Ishikawa (cell line): ENCODE measurements around the gene BCCIP.
A peak's percentile ranks its signal among the peaks of the same experiment; 100 is the strongest.

Experiments
- CEBPB ChIP-seq: IDR thresholded peaks from 2 replicates; pipeline ENCODE4 v1.6.1; 2012
- CREB1 ChIP-seq: IDR thresholded peaks from 2 replicates; pipeline ENCODE4 v1.6.1; 2012; ENCODE audit warnings: low read depth
- EGR1 ChIP-seq: IDR thresholded peaks from 2 replicates; pipeline ENCODE4 v1.6.1; 2012
- EP300 ChIP-seq: IDR thresholded peaks from 2 replicates; pipeline ENCODE4 v1.6.1; 2012; ENCODE audit warnings: borderline replicate concordance
- FOXM1 ChIP-seq: IDR thresholded peaks from 2 replicates; pipeline ENCODE4 v1.6.1; 2012; ENCODE audit warnings: low read depth, borderline replicate concordance
- NFIC ChIP-seq: IDR thresholded peaks from 2 replicates; pipeline ENCODE4 v1.6.1; 2012
- RAD21 ChIP-seq: IDR thresholded peaks from 2 replicates; pipeline ENCODE4 v1.6.1; 2012; ENCODE audit warnings: low read depth
- TAF1 ChIP-seq: IDR thresholded peaks from 2 replicates; pipeline ENCODE4 v1.6.1; 2012; ENCODE audit warnings: low read depth, mild to moderate bottlenecking
- TCF12 ChIP-seq: IDR thresholded peaks from 2 replicates; pipeline ENCODE4 v1.6.1; 2012; ENCODE audit warnings: low read depth
- TEAD4 ChIP-seq: IDR thresholded peaks from 2 replicates; pipeline ENCODE4 v1.6.1; 2012
- YY1 ChIP-seq: IDR thresholded peaks from 2 replicates; pipeline ENCODE4 v1.6.1; 2012; ENCODE audit warnings: low read depth
- ZBTB7A ChIP-seq: IDR thresholded peaks from 2 replicates; pipeline ENCODE4 v1.6.1; 2012; ENCODE audit warnings: low read depth
- TF ChIP-seq, protein P1 (sequence below): IDR thresholded peaks from 2 replicates; pipeline ENCODE4 v1.6.1; 2012
- TF ChIP-seq, protein P2 (sequence below): IDR thresholded peaks from 2 replicates; pipeline ENCODE4 v1.6.1; 2012
- TF ChIP-seq, protein P3 (sequence below): IDR thresholded peaks from 2 replicates; pipeline ENCODE4 v1.6.1; 2012; ENCODE audit warnings: low read depth, mild to moderate bottlenecking

Gene BCCIP

DNA sequence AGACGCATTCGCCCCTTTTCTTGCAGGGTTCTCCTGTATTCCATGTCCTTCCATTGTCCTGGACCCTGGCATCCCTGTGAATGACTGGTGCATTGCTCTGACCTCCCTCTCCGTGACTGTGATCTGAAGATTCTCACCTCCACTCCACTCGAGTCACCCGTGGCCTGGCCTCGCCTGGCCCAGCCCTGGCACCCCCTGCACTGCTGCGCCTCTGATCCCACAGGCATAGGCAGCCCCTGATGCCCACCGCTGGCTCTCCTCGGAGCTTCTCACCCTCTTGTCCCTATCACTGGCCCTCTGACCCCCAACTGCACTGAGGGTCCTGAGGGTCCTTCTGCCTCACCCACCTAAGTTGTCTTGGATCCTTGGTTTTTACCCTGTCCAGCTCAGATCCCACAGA is 45.5 kb upstream of the BCCIP start:
- TF ChIP-seq FOXM1 = no peak
- TF ChIP-seq, protein P1, sequence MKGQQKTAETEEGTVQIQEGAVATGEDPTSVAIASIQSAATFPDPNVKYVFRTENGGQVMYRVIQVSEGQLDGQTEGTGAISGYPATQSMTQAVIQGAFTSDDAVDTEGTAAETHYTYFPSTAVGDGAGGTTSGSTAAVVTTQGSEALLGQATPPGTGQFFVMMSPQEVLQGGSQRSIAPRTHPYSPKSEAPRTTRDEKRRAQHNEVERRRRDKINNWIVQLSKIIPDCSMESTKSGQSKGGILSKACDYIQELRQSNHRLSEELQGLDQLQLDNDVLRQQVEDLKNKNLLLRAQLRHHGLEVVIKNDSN = no peak
- TF ChIP-seq EGR1 = no peak
- no peak for TF ChIP-seq NFIC
- no peak for TF ChIP-seq TEAD4
- no peak for TF ChIP-seq TCF12
- TF ChIP-seq, protein P2, sequence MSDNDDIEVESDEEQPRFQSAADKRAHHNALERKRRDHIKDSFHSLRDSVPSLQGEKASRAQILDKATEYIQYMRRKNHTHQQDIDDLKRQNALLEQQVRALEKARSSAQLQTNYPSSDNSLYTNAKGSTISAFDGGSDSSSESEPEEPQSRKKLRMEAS = no peak
- TF ChIP-seq TAF1 = no peak
- TF ChIP-seq ZBTB7A = no peak
- no peak for TF ChIP-seq CREB1
- TF ChIP-seq EP300 = no peak
- TF ChIP-seq CEBPB = no peak
- no peak for TF ChIP-seq RAD21
- TF ChIP-seq, protein P3, sequence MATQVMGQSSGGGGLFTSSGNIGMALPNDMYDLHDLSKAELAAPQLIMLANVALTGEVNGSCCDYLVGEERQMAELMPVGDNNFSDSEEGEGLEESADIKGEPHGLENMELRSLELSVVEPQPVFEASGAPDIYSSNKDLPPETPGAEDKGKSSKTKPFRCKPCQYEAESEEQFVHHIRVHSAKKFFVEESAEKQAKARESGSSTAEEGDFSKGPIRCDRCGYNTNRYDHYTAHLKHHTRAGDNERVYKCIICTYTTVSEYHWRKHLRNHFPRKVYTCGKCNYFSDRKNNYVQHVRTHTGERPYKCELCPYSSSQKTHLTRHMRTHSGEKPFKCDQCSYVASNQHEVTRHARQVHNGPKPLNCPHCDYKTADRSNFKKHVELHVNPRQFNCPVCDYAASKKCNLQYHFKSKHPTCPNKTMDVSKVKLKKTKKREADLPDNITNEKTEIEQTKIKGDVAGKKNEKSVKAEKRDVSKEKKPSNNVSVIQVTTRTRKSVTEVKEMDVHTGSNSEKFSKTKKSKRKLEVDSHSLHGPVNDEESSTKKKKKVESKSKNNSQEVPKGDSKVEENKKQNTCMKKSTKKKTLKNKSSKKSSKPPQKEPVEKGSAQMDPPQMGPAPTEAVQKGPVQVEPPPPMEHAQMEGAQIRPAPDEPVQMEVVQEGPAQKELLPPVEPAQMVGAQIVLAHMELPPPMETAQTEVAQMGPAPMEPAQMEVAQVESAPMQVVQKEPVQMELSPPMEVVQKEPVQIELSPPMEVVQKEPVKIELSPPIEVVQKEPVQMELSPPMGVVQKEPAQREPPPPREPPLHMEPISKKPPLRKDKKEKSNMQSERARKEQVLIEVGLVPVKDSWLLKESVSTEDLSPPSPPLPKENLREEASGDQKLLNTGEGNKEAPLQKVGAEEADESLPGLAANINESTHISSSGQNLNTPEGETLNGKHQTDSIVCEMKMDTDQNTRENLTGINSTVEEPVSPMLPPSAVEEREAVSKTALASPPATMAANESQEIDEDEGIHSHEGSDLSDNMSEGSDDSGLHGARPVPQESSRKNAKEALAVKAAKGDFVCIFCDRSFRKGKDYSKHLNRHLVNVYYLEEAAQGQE = no peak
- TF ChIP-seq YY1 = no peak

- TF ChIP-seq NFIC = no peak
- TF ChIP-seq, protein P2 = no peak
- TF ChIP-seq TEAD4 = no peak
- no peak for TF ChIP-seq TCF12
- TF ChIP-seq YY1 = no peak
These were observed 44.8 kb upstream of the BCCIP start for GRCh38 chr10:125778556-125778955.

GRCh38 chr10:125779403-125780327 is 43.7 kb upstream of the BCCIP start:
- no peak for TF ChIP-seq CEBPB
- 0 out of 2 replicates have a peak, but pooled peaks have one; percentile 32 for TF ChIP-seq TAF1

- TF ChIP-seq, protein P2 = no peak
- TF ChIP-seq EP300 (no peak), YY1 (no peak), RAD21 (no peak), NFIC (no peak), TEAD4 (no peak), EGR1 (no peak), CREB1 (no peak), FOXM1 (no peak), TCF12 (no peak), TAF1 (no peak), CEBPB (no peak), ZBTB7A (no peak)
- TF ChIP-seq, protein P1 = no peak
- TF ChIP-seq, protein P3 = no peak
These were observed 42.0 kb upstream of the BCCIP start for GRCh38 chr10:125781374-125781773.

DNA sequence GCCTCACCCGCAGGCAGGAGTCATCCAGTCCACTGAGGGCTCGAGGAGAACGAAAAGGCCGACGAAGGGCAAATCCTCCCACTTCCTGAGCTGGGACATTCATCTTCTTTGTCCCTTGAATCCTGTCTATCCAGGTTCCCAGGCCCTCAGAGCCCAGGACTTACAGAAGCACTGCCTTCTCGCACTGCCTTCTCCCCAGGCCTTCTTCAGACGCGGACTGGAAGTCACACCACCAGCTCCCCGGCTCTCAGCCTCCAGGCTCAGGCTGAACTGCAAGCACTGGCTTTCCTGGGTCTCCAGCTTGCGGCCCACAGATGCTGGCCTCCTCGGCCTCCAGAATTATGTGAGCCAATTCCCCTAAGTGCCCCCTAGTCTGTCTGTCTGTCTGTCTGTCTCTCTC is 41.3 kb upstream of the BCCIP start:
- no peak for TF ChIP-seq CEBPB
- TF ChIP-seq TAF1 = no peak
- TF ChIP-seq TCF12 = no peak
- TF ChIP-seq ZBTB7A = no peak

GRCh38 chr10:125782616-125783015 is 40.7 kb upstream of the BCCIP start:
- TF ChIP-seq EGR1 (no peak), CREB1 (no peak), EP300 (no peak), ZBTB7A (no peak), TEAD4 (no peak), YY1 (no peak), TAF1 (no peak), RAD21 (no peak), FOXM1 (no peak)
- TF ChIP-seq, protein P2 = no peak
